Heart right ventricle (tissue), 16 donors: ENCODE data around the gene TPD52L1. TPM values are rescaled to one million over a fixed set of nuclear protein-coding genes. Genes with fewer than 3 reads are reported as not detected.

Experiments used
- ATAC-seq, 8 donors: fragments of 200-7000 bp; cut with Tn5 transposase; one replicate each; pipeline ENCODE4 v1.9.1; 2020; ENCODE audit warnings: mild to moderate bottlenecking in 8 of 8, moderate library complexity in 8 of 8, moderate number of reproducible peaks in 1 of 8
- DNase-seq, 2 donors: peaks; one replicate each; pipeline ENCODE4 v3.0.0-alpha.2; 2020
- H3K27ac ChIP-seq, 10 donors: fragments of 200-600 bp; sonication (generic) in 2 of 10; one replicate each; pipeline versions ENCODE4 v1.5.0 to v1.8.0; 2020 to 2022; ENCODE audit warnings: mild to moderate bottlenecking in 3 of 10
- H3K27me3 ChIP-seq, 7 donors: fragments of 200-600 bp; one replicate each; pipeline ENCODE4 v1.8.0; 2021 to 2022; ENCODE audit warnings: mild to moderate bottlenecking in 2 of 7
- H3K36me3 ChIP-seq, 9 donors: fragments of 200-600 bp; sonication (generic) in 1 of 9; one replicate each; pipeline versions ENCODE4 v1.5.0 to v1.8.0; 2020 to 2022; ENCODE audit warnings: mild to moderate bottlenecking in 2 of 9
- H3K4me1 ChIP-seq, 9 donors: fragments of 200-600 bp; sonication (generic) in 1 of 9; one replicate each; pipeline versions ENCODE4 v1.5.0 to v1.8.0; 2020 to 2022; ENCODE audit warnings: mild to moderate bottlenecking in 4 of 9
- H3K4me3 ChIP-seq, 10 donors: fragments of 200-600 bp; sonication (generic) in 2 of 10; one replicate each; pipeline versions ENCODE4 v1.5.0 to v1.8.0; 2020 to 2022; ENCODE audit warnings: mild to moderate bottlenecking in 7 of 10, moderate library complexity in 2 of 10
- H3K9me3 ChIP-seq, 11 donors: fragments of 200-600 bp in 10 of 11; sonication (generic) in 2 of 11; one replicate each; pipeline versions ENCODE4 v1.5.0 to v1.8.0; 2013 to 2022; ENCODE audit warnings: mild to moderate bottlenecking in 2 of 11, control low read depth in 1 of 11, moderate library complexity in 1 of 11
- CTCF ChIP-seq, 9 donors: fragments of 200-600 bp; sonication (generic) in 2 of 9; IDR thresholded peaks; one replicate each; pipeline versions ENCODE4 v1.5.0 to v1.8.0; 2021 to 2022; ENCODE audit warnings: antibody characterized with exemption in 9 of 9, mild to moderate bottlenecking in 5 of 9, moderate library complexity in 1 of 9
- WGBS, 2 donors: extraction: QIAGEN DNeasy Blood & Tissue Kit; methylation state at CpG; one replicate each; pipeline ENCODE4 v1.1.7; 2013; ENCODE audit warnings: inconsistent platforms in 1 of 2; 5-methylcytosine and 5-hydroxymethylcytosine counted together
- intact Hi-C, 10 donors: fragments of 100-400 bp; cut with DNase I; formaldehyde crosslinking; loops; one replicate each; pipeline versions ENCODE4 v1.11.1 to v1.14.2; 2022
- polyA plus RNA-seq, 2 donors: library from polyadenylated mRNA; stranded (reverse); fragments of 200-250 nt; gene quantifications; one replicate each; pipeline ENCODE4 v1.2.3, GENCODE V29; 2013
- total RNA-seq, 10 donors: library from RNA; stranded (reverse); fragmentation: NEBNext Ultra II Directional in 3 of 10; extraction: Animal tissue kit (Norgen Biotek cat#: 25700) in 3 of 10; gene quantifications; one replicate each; pipeline versions ENCODE4 v1.2.1 to v1.2.4, GENCODE V29; 2021 to 2023
- donor health status: Arrhythmogenic right ventricular cardiomyopathy.
- donor health status: ischemic (EF 13 %, LVEDD 7.1; RV severe dilation, severe dysfunction).
- donor health status: healthy with polysubstance abuse.
- donor health status: DM: no; HTN: yes; CAD: no.
- donor health status: DM: no; HTN: no; CAD: no.
- donor health status: ischemic (EF 25% LVEDD 6.9; RV normal size, moderate dysfunction).
- donor health status: ischemic (EF 25% LVEDD 5.7; RV mildly dilated, moderate dysfunction).
- donor health status: healthy.
- donor health status: DM: yes; HTN: yes; CAD: no.
- donor health status: Ischemic cardiomyopathy.
- donor health status: ischemic (EF 35%, LVEDD 5.7; RV mildly dilated, moderate dysfunction).
- donor health status: nonischemic (EF 11% LVEDD 7.7; RV severe dilation, severe dysfunction).
- donor health status: DM: yes; HTN: yes; CAD: no.
- donor health status: PGD.
- donor health status: ischemic (EF 29% LVEDD 5.4; RV normal size, mild dysfunction).
- donor health status: nonischemic (EF 23%, LVEDD 6.1; RV moderate dilation, normal function).

The TPD52L1 gene
- total and polyA plus RNA-seq, 12 donors, result 21.2 to 97.8 (median 54.1) TPM

- ATAC-seq, result no peak
These were observed 39.6 kb downstream of the TPD52L1 start for GRCh38 chr6:125193208-125193607.

GRCh38 chr6:125194941-125195340 is 41.4 kb downstream of the TPD52L1 start:
- Histone ChIP-seq H3K4me3 (no peak overlapping the region), H3K27me3 (no peaks in the 10 kb centered on the region), H3K36me3 (no peaks in the 10 kb centered on the region), H3K9me3 (no peaks in the 10 kb centered on the region), H3K27ac (peak overlapping the region in 3 of 10 donors; percentile 2 to 92 (median 48)), H3K4me1 (peaks cover 4 to 68% (median 56%) of the 10 kb centered on the region in 9 donors)
- ATAC-seq, result no peak
- TF ChIP-seq CTCF (IDR thresholded peaks at IDR 0.05), result no peak
- intact Hi-C loops, result loop anchor here in 5 of 10 donors (5.0 to 10.0 kb wide), 5 partner anchors 38 to 107 kb away; partner anchors contain the start of genes TPD52L1 (in 2 of the 5) and HDDC2 (in 1 of the 5)
- no peak for DNase-seq

More at GRCh38 chr6:125193208-125193607, 39.6 kb downstream of the TPD52L1 start:
- no peak overlapping the region for H3K27ac ChIP-seq
- DNase-seq, result no peak
- WGBS, 2 donors, result 87 to 93% methylated on average over 2 of the region's 2 CpGs
- H3K27me3 ChIP-seq, result no peaks in the 10 kb centered on the region
- TF ChIP-seq CTCF (IDR thresholded peaks at IDR 0.05), result no peak
- peaks cover 4 to 72% (median 57%) of the 10 kb centered on the region in 9 donors for H3K4me1 ChIP-seq
- no peaks in the 10 kb centered on the region for H3K36me3 ChIP-seq
- no peak overlapping the region for H3K4me3 ChIP-seq
- H3K9me3 ChIP-seq, result no peaks in the 10 kb centered on the region
- intact Hi-C loops, result loop anchor here in 5 of 10 donors (2.0 to 10.0 kb wide), 5 partner anchors 36 to 102 kb away; partner anchors contain the start of gene TPD52L1 (in 2 of the 5)

GRCh38 chr6:125195526-125195925 is 42.0 kb downstream of the TPD52L1 start:
- intact Hi-C loops, result loop anchor here in 3 of 10 donors (5.0 to 10.0 kb wide), 3 partner anchors 99 to 107 kb away; partner anchors contain the start of gene HDDC2 (in 1 of the 3)
- DNase-seq (no peak), ATAC-seq (no peak)
- H3K27me3 ChIP-seq, result no peaks in the 10 kb centered on the region
- no peak overlapping the region for H3K4me3 ChIP-seq
- peak overlapping the region in 3 of 10 donors; percentile 48 to 92 (median 88) for H3K27ac ChIP-seq
- no peaks in the 10 kb centered on the region for H3K9me3 ChIP-seq
- TF ChIP-seq CTCF (IDR thresholded peaks at IDR 0.05), result no peak
- 93 to 94% methylated on average over 3 of the region's 3 CpGs for WGBS, 2 donors
- H3K4me1 ChIP-seq, result peaks cover 4 to 67% (median 58%) of the 10 kb centered on the region in 9 donors
- H3K36me3 ChIP-seq, result no peaks in the 10 kb centered on the region

DNA sequence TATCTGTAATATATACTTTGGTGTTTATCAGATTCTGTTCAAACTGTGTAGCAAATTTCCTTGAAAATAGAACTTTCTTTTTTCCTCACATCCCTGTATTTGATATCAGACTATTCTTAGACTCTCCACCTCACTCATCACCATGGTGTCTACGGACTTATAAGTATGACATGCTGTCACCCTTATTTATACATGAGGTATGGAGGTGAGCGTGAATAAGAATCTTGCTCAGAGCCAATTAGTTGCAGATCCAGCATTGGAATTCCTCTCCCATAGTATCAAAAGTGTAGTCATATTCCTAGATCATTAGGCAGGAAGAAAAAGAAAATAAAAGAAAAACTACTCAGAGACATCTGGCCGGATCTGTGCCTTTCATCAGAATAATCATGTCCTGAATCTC is 43.0 kb downstream of the TPD52L1 start:
- Histone ChIP-seq H3K27ac (peak overlapping the region; percentile 48 to 92 (median 80)), H3K36me3 (no peaks in the 10 kb centered on the region), H3K27me3 (no peaks in the 10 kb centered on the region), H3K4me1 (peaks cover 1 to 67% (median 52%) of the 10 kb centered on the region in 9 donors), H3K9me3 (no peaks in the 10 kb centered on the region), H3K4me3 (peak overlapping the region in 1 of 10 donors; percentile 8)
- no peak for TF ChIP-seq CTCF (IDR thresholded peaks at IDR 0.05)
- ATAC-seq, result no peak
- DNase-seq, result no peak
- intact Hi-C loops, result loop anchor here in 3 of 10 donors (5.0 to 10.0 kb wide), 3 partner anchors 98 to 106 kb away; partner anchors contain the start of gene HDDC2 (in 1 of the 3)
- WGBS, 2 donors, result 64% methylated on average over 3 of the region's 3 CpGs
